Endothelial cell of umbilical vein (primary cell): Measurements from ENCODE around the gene JMJD7. TPM values are rescaled to one million over a fixed set of nuclear protein-coding genes. Genes with fewer than 3 reads are reported as not detected.

Source experiments
- BruUV-seq: library from RNA; stranded (reverse); fragments of 400-500 nt; replicated peaks from 2 replicates; lab custom pipeline; 2021; lab: Mats Ljungman, UMichigan
- CTCF ChIA-PET: fragments of 300-600, 350-600 bp; sonication (Branson Sonifier 250); formaldehyde crosslinking; loops from one replicate; lab custom pipeline; 2021; ENCODE audit warnings: antibody characterized with exemption, inconsistent platforms; lab: Charles Lee
- POLR2A ChIA-PET: fragments of 300-600, 350-600 bp; sonication (Branson Sonifier 250); formaldehyde crosslinking; loops from one replicate; lab custom pipeline; 2021; ENCODE audit warnings: antibody characterized with exemption, inconsistent platforms; lab: Charles Lee
- DNase-seq: peaks from one replicate; pipeline ENCODE4 v3.0.0-alpha.2; 2011; ENCODE audit warnings: low read depth, low spot score
- FAIRE-seq: peaks from 2 replicates; lab custom pipeline; 2011; peaks lifted over from hg19 to GRCh38; lab: Jason Lieb, UNC
- H2AFZ ChIP-seq: 2 replicates; pipeline ENCODE4 v1.6.0; 2012; ENCODE audit warnings: low read depth, low read length, control low read depth, inconsistent platforms
- H3K27ac ChIP-seq: 2 replicates; pipeline ENCODE4 v1.5.1; 2011; ENCODE audit warnings: low read depth, mild to moderate bottlenecking, control low read depth, low read length, moderate library complexity; ENCODE audit not compliant: insufficient read depth
- H3K27me3 ChIP-seq, 2 experiments: 2 replicates each; pipeline versions ENCODE4 v1.6.0 to v1.6.1; 2011; ENCODE audit warnings: low read length in 2 of 2, mixed read lengths in 1 of 2; ENCODE audit not compliant: control insufficient read depth in 2 of 2, insufficient read depth in 2 of 2
- H3K36me3 ChIP-seq, 2 experiments: 2 replicates in 1 of 2; 3 replicates in 1 of 2; pipeline ENCODE4 v1.5.1; 2011; ENCODE audit warnings: low read length in 2 of 2, mild to moderate bottlenecking in 1 of 2, moderate library complexity in 1 of 2; ENCODE audit not compliant: control insufficient read depth in 2 of 2, insufficient read depth in 2 of 2; ENCODE audit errors: extremely low read depth in 1 of 2
- H3K4me1 ChIP-seq: 3 replicates; pipeline ENCODE4 v1.5.1; 2011; ENCODE audit warnings: mild to moderate bottlenecking, low read length; ENCODE audit not compliant: control insufficient read depth, insufficient read depth; ENCODE audit errors: extremely low read depth
- H3K4me2 ChIP-seq: 2 replicates; pipeline ENCODE4 v1.6.1; 2011; ENCODE audit warnings: low read length, control low read depth, mixed read lengths; ENCODE audit not compliant: insufficient read depth
- H3K4me3 ChIP-seq, 3 experiments: fragments of 200-600 bp in 1 of 3; sonication (generic), shearing (Covaris generic) in 1 of 3; replicated peaks in 1 of 3; 2 replicates each; pipeline ENCODE4 v1.5.1; 2011 to 2016; ENCODE audit warnings: control low read depth in 3 of 3, low read length in 3 of 3, mild to moderate bottlenecking in 2 of 3, inconsistent platforms in 1 of 3, low read depth in 1 of 3, moderate library complexity in 1 of 3; ENCODE audit not compliant: insufficient read depth in 1 of 3
- H3K79me2 ChIP-seq: 2 replicates; pipeline ENCODE4 v1.6.0; 2012; ENCODE audit warnings: low read length, inconsistent platforms; ENCODE audit not compliant: control insufficient read depth, insufficient read depth
- H3K9ac ChIP-seq: replicated peaks from 2 replicates; pipeline ENCODE3; 2011; ENCODE audit warnings: low read length, control low read depth; ENCODE audit not compliant: insufficient read depth; ENCODE audit errors: extremely low read depth
- H3K9me1 ChIP-seq: replicated peaks from 3 replicates; pipeline ENCODE4 v1.6.0; 2011; ENCODE audit warnings: mild to moderate bottlenecking, low read length; ENCODE audit not compliant: control insufficient read depth, insufficient read depth; ENCODE audit errors: extremely low read depth
- H3K9me3 ChIP-seq: replicated peaks from 2 replicates; pipeline ENCODE4 v1.5.1; 2012; ENCODE audit warnings: low read length, inconsistent platforms; ENCODE audit not compliant: control insufficient read depth, insufficient read depth
- H4K20me1 ChIP-seq: replicated peaks from 2 replicates; pipeline ENCODE3; 2011; ENCODE audit warnings: mild to moderate bottlenecking, low read length; ENCODE audit not compliant: control insufficient read depth, insufficient read depth; ENCODE audit errors: extremely low read depth
- CTCF ChIP-seq, 2 donors: IDR thresholded peaks; 1 replicate in 1 of 2; 2 replicates in 1 of 2; pipeline ENCODE4 v1.5.1; 2011; ENCODE audit warnings: low read length in 2 of 2, mild to moderate bottlenecking in 2 of 2, moderate library complexity in 2 of 2, control low read depth in 1 of 2, inconsistent platforms in 1 of 2, low read depth in 1 of 2; ENCODE audit not compliant: insufficient read depth in 1 of 2; ENCODE audit errors: extremely low read depth in 1 of 2
- EZH2 ChIP-seq: IDR thresholded peaks from 2 replicates; pipeline ENCODE4 v1.6.1; 2012; ENCODE audit warnings: borderline replicate concordance, low read depth, mild to moderate bottlenecking, moderate library complexity, low read length, inconsistent platforms; ENCODE audit not compliant: severe bottlenecking
- FOS ChIP-seq: IDR thresholded peaks from 2 replicates; pipeline ENCODE4 v1.6.1; 2011; ENCODE audit warnings: mild to moderate bottlenecking, low read length, moderate library complexity, borderline replicate concordance; ENCODE audit not compliant: insufficient read depth
- GATA2 ChIP-seq: IDR thresholded peaks from 2 replicates; pipeline ENCODE4 v1.7.0; 2011; ENCODE audit warnings: low read depth, mild to moderate bottlenecking, moderate library complexity, mixed read lengths, low read length; ENCODE audit not compliant: insufficient read length, insufficient read depth
- JUN ChIP-seq: IDR thresholded peaks from 2 replicates; pipeline ENCODE4 v1.6.1; 2011; ENCODE audit warnings: borderline replicate concordance, low read depth; ENCODE audit not compliant: insufficient read length, insufficient read depth
- MAX ChIP-seq: IDR thresholded peaks from 2 replicates; pipeline ENCODE4 v1.6.1; 2011; ENCODE audit not compliant: insufficient read depth, insufficient read length
- MYC ChIP-seq: IDR thresholded peaks from one replicate; pipeline ENCODE4 v1.6.1; 2011; ENCODE audit warnings: mild to moderate bottlenecking, low read depth, low read length
- POLR2A ChIP-seq: IDR thresholded peaks from 2 replicates; pipeline ENCODE4 v1.6.1; 2012; ENCODE audit warnings: low read depth, mild to moderate bottlenecking, control low read depth, low read length
- POLR2AphosphoS5 ChIP-seq: IDR thresholded peaks from 2 replicates; pipeline ENCODE4 v1.6.1; 2012; ENCODE audit warnings: low read depth, mild to moderate bottlenecking, control low read depth, low read length, moderate library complexity; ENCODE audit not compliant: insufficient read depth
- dilution Hi-C: fragments of 300-500 bp; cut with MboI; formaldehyde crosslinking; loops from one replicate; pipeline ENCODE4 v1.15.0; 2019; ENCODE audit warnings: low sequenced_read_pairs; ENCODE audit not compliant: extremely low pct_ligation_motif_present
- intact Hi-C: fragments of 100-400 bp; cut with micrococcal nuclease; formaldehyde crosslinking; loops from one replicate; pipeline ENCODE4 v1.10.0; 2022
- polyA plus RNA-seq, 4 experiments: library from polyadenylated mRNA; depleted of rRNA in 3 of 4; stranded (reverse) in 3 of 4; unstranded in 1 of 4; fragments of >200 nt; gene quantifications; 2 replicates each; pipeline versions ENCODE4 v1.2.1 to v1.2.3, GENCODE V29; 2011 to 2012; ENCODE audit warnings: missing spikeins in 1 of 4
- total RNA-seq: library from RNA; stranded (reverse); gene quantifications from 2 replicates; pipeline ENCODE4 v1.2.3, GENCODE V29; 2021

JMJD7 gene
- total and polyA plus RNA-seq, 2 donors (not counting 3 experiments of a cell fraction or from before 2014, with no cell fraction given), result 7.3 to 11.4 TPM

GRCh38 chr15:41871175-41871905 lies 43.4 kb downstream of the JMJD7 start:
- H2AFZ ChIP-seq, result no peak overlapping the region
- no peaks in the 10 kb centered on the region for H3K4me1 ChIP-seq
- H3K36me3 ChIP-seq, result peaks cover 2 to 42% of the 10 kb centered on the region in 2 experiments
- TF ChIP-seq JUN, result no peak
- no peak for TF ChIP-seq POLR2A
- no peak for TF ChIP-seq GATA2
- no peak for TF ChIP-seq MAX
- no peak for TF ChIP-seq EZH2
- no peak for TF ChIP-seq MYC
- no peak for TF ChIP-seq FOS
- TF ChIP-seq POLR2AphosphoS5, result no peak
- no peak for TF ChIP-seq CTCF (IDR thresholded peaks at IDR 0.05; ENCODE audit: extremely low read depth in 1 of 2, insufficient read depth in 1 of 2, low read depth in 1 of 2, low read length in 2 of 2)
- no peaks in the 10 kb centered on the region for H3K9me3 ChIP-seq
- no peak for DNase-seq
- H3K4me3 ChIP-seq, result no peak overlapping the region
- no peaks in the 10 kb centered on the region for H4K20me1 ChIP-seq
- H3K4me2 ChIP-seq, result no peak overlapping the region
- intact Hi-C loops, result no loop called here
- no peak overlapping the region for H3K27ac ChIP-seq
- dilution Hi-C loops, result no loop called here
- no peaks in the 10 kb centered on the region for H3K79me2 ChIP-seq
- CTCF ChIA-PET, result interaction anchor here (0.9 to 1.4 kb wide), 3 partner anchors 25 to 33 kb away, joined by 3 to 5 read pairs (median 4); no protein-coding TSS in a partner anchor
- FAIRE-seq, result no peak
- no peaks in the 10 kb centered on the region for H3K27me3 ChIP-seq
- no peaks in the 10 kb centered on the region for H3K9me1 ChIP-seq
- POLR2A ChIA-PET, result no interaction called here
- no peak overlapping the region for H3K9ac ChIP-seq
- no TSS peak for BruUV-seq
